Keratinocyte (primary cell): ENCODE measurements around the gene NRG3.

ENCODE experiments used
- EZH2 ChIP-seq: IDR thresholded peaks from one replicate; pipeline ENCODE4 v1.6.1; 2012; ENCODE audit warnings: inconsistent platforms, mild to moderate bottlenecking, low read length, moderate library complexity
- TF ChIP-seq, protein P1 (sequence below), 3 experiments: IDR thresholded peaks in 1 of 3; conservative IDR thresholded peaks in 1 of 3; optimal IDR thresholded peaks in 1 of 3; 2 replicates in 2 of 3; 3 replicates in 1 of 3; pipeline versions ENCODE3 to v1.5.1; 2011; ENCODE audit warnings: low read length in 3 of 3, mild to moderate bottlenecking in 3 of 3, moderate library complexity in 2 of 3, control low read depth in 1 of 3, inconsistent platforms in 1 of 3; ENCODE audit not compliant: insufficient read depth in 2 of 3; ENCODE audit errors: extremely low read depth in 1 of 3

GRCh38 chr10:82390866-82391658, 516.1 kb downstream of the NRG3 start:
- no peak for TF ChIP-seq EZH2
- TF ChIP-seq, protein P1, sequence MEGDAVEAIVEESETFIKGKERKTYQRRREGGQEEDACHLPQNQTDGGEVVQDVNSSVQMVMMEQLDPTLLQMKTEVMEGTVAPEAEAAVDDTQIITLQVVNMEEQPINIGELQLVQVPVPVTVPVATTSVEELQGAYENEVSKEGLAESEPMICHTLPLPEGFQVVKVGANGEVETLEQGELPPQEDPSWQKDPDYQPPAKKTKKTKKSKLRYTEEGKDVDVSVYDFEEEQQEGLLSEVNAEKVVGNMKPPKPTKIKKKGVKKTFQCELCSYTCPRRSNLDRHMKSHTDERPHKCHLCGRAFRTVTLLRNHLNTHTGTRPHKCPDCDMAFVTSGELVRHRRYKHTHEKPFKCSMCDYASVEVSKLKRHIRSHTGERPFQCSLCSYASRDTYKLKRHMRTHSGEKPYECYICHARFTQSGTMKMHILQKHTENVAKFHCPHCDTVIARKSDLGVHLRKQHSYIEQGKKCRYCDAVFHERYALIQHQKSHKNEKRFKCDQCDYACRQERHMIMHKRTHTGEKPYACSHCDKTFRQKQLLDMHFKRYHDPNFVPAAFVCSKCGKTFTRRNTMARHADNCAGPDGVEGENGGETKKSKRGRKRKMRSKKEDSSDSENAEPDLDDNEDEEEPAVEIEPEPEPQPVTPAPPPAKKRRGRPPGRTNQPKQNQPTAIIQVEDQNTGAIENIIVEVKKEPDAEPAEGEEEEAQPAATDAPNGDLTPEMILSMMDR (optimal IDR thresholded peaks at IDR 0.05 in 1 of 3, IDR thresholded peaks at IDR 0.05 in 1 of 3, conservative IDR thresholded peaks at IDR 0.05 in 1 of 3; ENCODE audit: extremely low read depth in 1 of 3, insufficient read depth in 2 of 3, low read length in 3 of 3) = no peak
